K562 (cell line): ENCODE results near the gene MICU1. TPM values are rescaled to one million over a fixed set of nuclear protein-coding genes. Genes with fewer than 3 reads are reported as not detected.

Source experiments
- ADNP ChIP-seq: fragments of 200-800 bp; sonication (Bioruptor generic); IDR thresholded peaks from 2 replicates; pipeline ENCODE4 v1.6.1; 2016; ENCODE audit warnings: missing genetic modification characterization, missing compliant biosample characterization
- ATF1 ChIP-seq, 2 experiments: fragments of 450-650 bp in 1 of 2; IDR thresholded peaks; 2 replicates each; pipeline ENCODE4 v1.6.1; 2016; ENCODE audit warnings: missing compliant biosample characterization in 1 of 2, missing genetic modification characterization in 1 of 2
- CLOCK ChIP-seq: fragments of 250-450 bp; sonication (Bioruptor Pico); IDR thresholded peaks from 2 replicates; pipeline ENCODE4 v1.4.0; 2020; ENCODE audit warnings: mild to moderate bottlenecking, moderate library complexity, borderline replicate concordance
- E2F6 ChIP-seq, 2 experiments: IDR thresholded peaks; 2 replicates each; pipeline ENCODE4 v1.6.1; 2011; ENCODE audit warnings: borderline replicate concordance in 1 of 2, control low read depth in 1 of 2, low read depth in 1 of 2, low read length in 1 of 2, mild to moderate bottlenecking in 1 of 2, mixed read lengths in 1 of 2, moderate library complexity in 1 of 2; ENCODE audit not compliant: insufficient read depth in 1 of 2, insufficient read length in 1 of 2, poor library complexity in 1 of 2, severe bottlenecking in 1 of 2; ENCODE audit errors: extremely low read depth in 1 of 2
- EP400 ChIP-seq: fragments of 450-650 bp; IDR thresholded peaks from 2 replicates; pipeline ENCODE4 v1.6.1; 2017; ENCODE audit warnings: antibody characterized with exemption, mild to moderate bottlenecking, moderate library complexity
- KAT7 ChIP-seq: sonication (generic); formaldehyde crosslinking; IDR thresholded peaks from 2 replicates; pipeline ENCODE4 v1.8.0; 2022; ENCODE audit warnings: missing genetic modification reagents, mild to moderate bottlenecking, borderline replicate concordance
- KLF13 ChIP-seq: fragments of 450-650 bp; IDR thresholded peaks from 2 replicates; pipeline ENCODE4 v1.6.1; 2016; ENCODE audit warnings: missing genetic modification characterization, low read depth, mild to moderate bottlenecking, missing compliant biosample characterization, moderate library complexity, borderline replicate concordance
- MECOM ChIP-seq: fragments of 250-450 bp; sonication (Bioruptor Pico); IDR thresholded peaks from 2 replicates; pipeline ENCODE4 v1.8.0; 2022; ENCODE audit warnings: inconsistent platforms
- NUFIP1 ChIP-seq: fragments of 450-650 bp; IDR thresholded peaks from 2 replicates; pipeline ENCODE4 v1.6.1; 2018; ENCODE audit not compliant: partially characterized antibody
- PYGO2 ChIP-seq: fragments of 450-650 bp; IDR thresholded peaks from 2 replicates; pipeline ENCODE4 v1.6.1; 2016; ENCODE audit warnings: mild to moderate bottlenecking, missing genetic modification characterization, moderate library complexity, missing compliant biosample characterization
- RAD51 ChIP-seq: fragments of 450-650 bp; IDR thresholded peaks from 2 replicates; pipeline ENCODE4 v1.7.1; 2016; ENCODE audit warnings: low read depth, mild to moderate bottlenecking, borderline replicate concordance
- RHOXF2B ChIP-seq: fragments of 250-450 bp; sonication (Bioruptor Pico); conservative IDR thresholded peaks from 2 replicates; pipeline ENCODE4 v1.5.1; 2021
- SLC30A9 ChIP-seq: fragments of 250-450 bp; sonication (Bioruptor Pico); IDR thresholded peaks from 2 replicates; pipeline ENCODE4 v1.8.0; 2022; ENCODE audit warnings: mild to moderate bottlenecking, moderate library complexity
- ZBTB34 ChIP-seq: fragments of 250-450 bp; sonication (Bioruptor Pico); IDR thresholded peaks from 2 replicates; pipeline ENCODE4 v1.8.0; 2021; ENCODE audit warnings: mild to moderate bottlenecking, moderate library complexity
- ZBTB43 ChIP-seq: sonication (generic); formaldehyde crosslinking; IDR thresholded peaks from 2 replicates; pipeline ENCODE4 v1.8.0; 2023; ENCODE audit warnings: mild to moderate bottlenecking, missing genetic modification reagents
- ZNF217 ChIP-seq: sonication (generic); formaldehyde crosslinking; IDR thresholded peaks from 2 replicates; pipeline ENCODE4 v1.8.0; 2022; ENCODE audit warnings: mild to moderate bottlenecking, missing genetic modification reagents
- ZNF507 ChIP-seq: conservative IDR thresholded peaks from 2 replicates; pipeline ENCODE4 v1.6.1; 2017; ENCODE audit warnings: missing genetic modification characterization, missing compliant biosample characterization
- ZNF668 ChIP-seq: fragments of 250-450 bp; sonication (Bioruptor Pico); IDR thresholded peaks from 2 replicates; pipeline ENCODE4 v1.8.0; 2022; ENCODE audit warnings: mild to moderate bottlenecking, inconsistent platforms
- ZZZ3 ChIP-seq: fragments of 450-650 bp; IDR thresholded peaks from 2 replicates; pipeline ENCODE4 v1.6.1; 2016; ENCODE audit warnings: antibody characterized with exemption, mild to moderate bottlenecking, moderate library complexity
- polyA plus RNA-seq, 8 experiments: library from polyadenylated mRNA; depleted of rRNA in 4 of 8; stranded (reverse) in 5 of 8; unstranded in 3 of 8; fragments of >200 nt; fragmentation: Nextera tagmentation in 2 of 8; fragmentation: Illumina TruSeq in 1 of 8; extraction: Ambion mirVana in 2 of 8; extraction: Trizol in 1 of 8; gene quantifications; 2 replicates each; pipeline versions ENCODE4 v1.2.1 to v1.2.3, GENCODE V29; 2011 to 2014; ENCODE audit warnings: inconsistent platforms in 1 of 8, missing spikeins in 1 of 8
- total RNA-seq, 7 experiments: library from RNA; depleted of rRNA in 6 of 7; stranded (reverse); fragments of >200 nt in 6 of 7; fragmentation: Illumina TruSeq in 2 of 7; extraction: Trizol in 2 of 7; gene quantifications; 2 replicates each; pipeline versions ENCODE4 v1.2.1 to v1.2.3, GENCODE V29; 2011 to 2021; ENCODE audit warnings: low replicate concordance in 1 of 7

The MICU1 gene
- total and polyA plus RNA-seq, 9 of the 15 experiments (the other 6 are each of a cell fraction or from before 2014, with no cell fraction given), result 29.3 to 76.8 (median 48.4) TPM

DNA sequence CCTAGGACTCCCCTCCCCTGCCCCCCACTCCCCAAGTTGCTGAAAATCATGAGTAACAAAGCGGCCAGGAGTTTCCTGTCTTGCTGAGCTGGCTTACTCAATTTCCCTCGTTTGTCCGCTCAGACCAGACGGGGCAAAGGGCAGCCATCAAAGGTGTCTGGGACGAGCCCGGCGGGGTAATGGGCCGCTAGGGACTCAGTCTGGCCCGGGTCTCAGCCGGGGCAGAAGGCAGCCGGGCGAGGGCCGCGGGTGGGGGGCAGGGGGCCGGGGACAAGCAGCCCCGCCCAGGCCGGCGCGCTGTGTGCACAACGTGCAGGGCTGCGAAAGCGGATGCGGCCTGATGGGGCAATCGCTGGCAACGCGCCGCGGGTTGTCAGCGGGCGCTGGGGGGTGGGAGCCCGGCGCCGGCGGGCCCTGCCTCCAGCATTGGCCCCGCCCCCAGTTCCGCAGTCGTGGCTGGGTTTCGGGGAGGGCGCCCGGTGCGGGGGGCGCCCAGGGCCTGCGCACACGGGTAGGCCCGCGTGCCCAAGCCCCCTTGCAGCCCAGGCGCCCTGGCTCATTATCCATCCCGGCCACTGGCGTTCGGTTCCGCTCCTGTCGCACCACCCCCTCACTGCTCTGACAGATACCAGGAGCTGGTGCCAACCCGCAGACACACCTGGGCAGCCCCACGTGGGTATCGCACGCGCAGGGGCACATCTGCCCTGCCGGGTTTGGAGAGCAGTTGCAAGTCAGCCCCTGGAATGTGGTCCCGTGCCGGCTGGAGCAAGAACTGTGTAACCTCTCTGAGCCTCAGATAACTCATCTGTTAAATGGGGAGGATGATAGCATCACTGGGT lies 306.2 kb downstream of the MICU1 start (continued):
- TF ChIP-seq ZBTB43 (CRISPR knock-in tag), result no peak
- TF ChIP-seq KLF13 (tag), result no peak
- TF ChIP-seq RAD51, result no peak
- no peak for TF ChIP-seq ATF1 (CRISPR knock-in tag; IDR thresholded peaks at IDR 0.05)
- no peak for TF ChIP-seq ATF1 (tag; IDR thresholded peaks at IDR 0.05)
- TF ChIP-seq KAT7 (CRISPR knock-in tag), result no peak
- peak in 1 of 2 experiments; percentile 6 for TF ChIP-seq E2F6 (IDR thresholded peaks at IDR 0.05; ENCODE audit: borderline replicate concordance in 1 of 2, extremely low read depth in 1 of 2, insufficient read depth in 1 of 2, insufficient read length in 1 of 2, low read depth in 1 of 2, low read length in 1 of 2, poor library complexity in 1 of 2, severe bottlenecking in 1 of 2)
- TF ChIP-seq ZNF507, result peak; percentile 37; the same call in 1 of the 2 replicates
- TF ChIP-seq ADNP (tag), result no peak
- TF ChIP-seq SLC30A9, result no peak
- TF ChIP-seq ZNF668 (CRISPR knock-in tag), result peak; percentile 29; the same call in 1 of the 2 replicates
- no peak for TF ChIP-seq NUFIP1
- TF ChIP-seq ZNF217 (CRISPR knock-in tag), result no peak
- no peak for TF ChIP-seq MECOM (CRISPR knock-in tag)
- TF ChIP-seq PYGO2 (tag), result no peak
- peak; percentile 91 for TF ChIP-seq RHOXF2B (CRISPR knock-in tag)
- no peak for TF ChIP-seq ZBTB34 (CRISPR knock-in tag)
- no peak for TF ChIP-seq ZZZ3
- no peak for TF ChIP-seq EP400
- no peak for TF ChIP-seq CLOCK (CRISPR knock-in tag)
